OCI-LY7 (cell line): ENCODE results near the gene ITGAE. TPM values are rescaled to one million over a fixed set of nuclear protein-coding genes. Genes with fewer than 3 reads are reported as not detected.

Experiments
- BruUV-seq: library from RNA; stranded (reverse); fragments of 400-500 nt; replicated peaks from 2 replicates; lab custom pipeline; 2021; lab: Mats Ljungman, UMichigan
- CTCF ChIA-PET: fragments of 300-600 bp; sonication (Branson Sonifier 250); formaldehyde crosslinking; loops from one replicate; lab custom pipeline; 2022; ENCODE audit warnings: antibody characterized with exemption; ENCODE audit not compliant: unreplicated experiment; lab: Charles Lee
- POLR2A ChIA-PET: fragments of 300-600 bp; sonication (Branson Sonifier 250); formaldehyde crosslinking; loops from one replicate; lab custom pipeline; 2022; ENCODE audit warnings: antibody characterized with exemption; lab: Charles Lee
- DNase-seq: peaks from one replicate; pipeline ENCODE4 v3.0.0-alpha.2; 2015; ENCODE audit warnings: low spot score
- H2AFZ ChIP-seq: fragments of 200-600 bp; sonication (generic), shearing (Covaris generic); 2 replicates; pipeline ENCODE4 v1.6.1; 2014; ENCODE audit warnings: mild to moderate bottlenecking, antibody characterized with exemption, low read length, moderate library complexity
- H3K27ac ChIP-seq: fragments of 200-600 bp; sonication (generic); 2 replicates; pipeline ENCODE4 v1.5.1; 2014; ENCODE audit warnings: mixed run types, low read depth, mild to moderate bottlenecking, moderate library complexity, low read length, inconsistent platforms; ENCODE audit not compliant: poor library complexity, severe bottlenecking
- H3K36me3 ChIP-seq: fragments of 200-600 bp; sonication (generic); 2 replicates; pipeline ENCODE4 v1.6.1; 2014; ENCODE audit warnings: mild to moderate bottlenecking, antibody characterized with exemption, low read length, moderate library complexity, mixed read lengths; ENCODE audit not compliant: insufficient read depth
- H3K4me1 ChIP-seq: fragments of 200-600 bp; sonication (generic); 2 replicates; pipeline ENCODE4 v1.5.1; 2014; ENCODE audit warnings: mild to moderate bottlenecking, low read length; ENCODE audit not compliant: insufficient read depth, poor library complexity, severe bottlenecking
- H3K4me2 ChIP-seq: fragments of 200-600 bp; sonication (generic); 2 replicates; pipeline ENCODE4 v1.6.1; 2014; ENCODE audit warnings: mild to moderate bottlenecking, low read length
- H3K4me3 ChIP-seq: fragments of 200-600 bp; sonication (generic); 2 replicates; pipeline ENCODE4 v1.5.1; 2014; ENCODE audit warnings: mild to moderate bottlenecking, low read depth, low read length; ENCODE audit not compliant: poor library complexity, severe bottlenecking
- H3K79me2 ChIP-seq: fragments of 200-600 bp; sonication (generic); 2 replicates; pipeline ENCODE4 v1.6.1; 2016; ENCODE audit warnings: low read depth, mild to moderate bottlenecking, low read length, moderate library complexity, mixed read lengths; ENCODE audit not compliant: insufficient read depth
- H3K9me2 ChIP-seq: fragments of 200-600 bp; sonication (generic); 2 replicates; pipeline ENCODE4 v1.6.1; 2016; ENCODE audit warnings: mild to moderate bottlenecking, low read length, mixed read lengths; ENCODE audit not compliant: insufficient read depth
- H3K9me3 ChIP-seq: fragments of 200-600 bp; sonication (generic); 2 replicates; pipeline ENCODE4 v1.6.1; 2014; ENCODE audit warnings: mild to moderate bottlenecking, mixed run types, low read length, mixed read lengths
- H4K20me1 ChIP-seq: fragments of 200-600 bp; sonication (generic); 2 replicates; pipeline ENCODE4 v1.6.1; 2014; ENCODE audit warnings: mild to moderate bottlenecking, antibody characterized with exemption, low read length, moderate library complexity, mixed read lengths; ENCODE audit not compliant: insufficient read depth
- EZH2phosphoT487 ChIP-seq: fragments of 200-600 bp; sonication (generic); IDR thresholded peaks from 2 replicates; pipeline ENCODE4 v1.6.1; 2018; ENCODE audit warnings: low read depth, borderline replicate concordance, mild to moderate bottlenecking, mixed run types, antibody characterized with exemption, low read length, moderate library complexity, mixed read lengths
- intact Hi-C: fragments of 100-400 bp; cut with micrococcal nuclease; formaldehyde crosslinking; loops from one replicate; pipeline ENCODE4 v1.10.0; 2022; ENCODE audit not compliant: unreplicated experiment
- total RNA-seq, 2 experiments: library from RNA; depleted of rRNA in 1 of 2; stranded (reverse); fragments of >200 nt in 1 of 2; shearing (Covaris generic) in 1 of 2; gene quantifications; 2 replicates each; pipeline ENCODE4 v1.2.3, GENCODE V29; 2014 to 2022
- TF ChIP-seq, protein P1 (sequence below): fragments of 200-600 bp; sonication (generic); conservative IDR thresholded peaks from 2 replicates; pipeline ENCODE4 v1.5.1; 2014; ENCODE audit warnings: mild to moderate bottlenecking, antibody characterized with exemption, low read length, moderate library complexity, mixed read lengths

Gene ITGAE
- total RNA-seq, 2 experiments from 2014 or later = 52.2 to 61.2 TPM

DNA sequence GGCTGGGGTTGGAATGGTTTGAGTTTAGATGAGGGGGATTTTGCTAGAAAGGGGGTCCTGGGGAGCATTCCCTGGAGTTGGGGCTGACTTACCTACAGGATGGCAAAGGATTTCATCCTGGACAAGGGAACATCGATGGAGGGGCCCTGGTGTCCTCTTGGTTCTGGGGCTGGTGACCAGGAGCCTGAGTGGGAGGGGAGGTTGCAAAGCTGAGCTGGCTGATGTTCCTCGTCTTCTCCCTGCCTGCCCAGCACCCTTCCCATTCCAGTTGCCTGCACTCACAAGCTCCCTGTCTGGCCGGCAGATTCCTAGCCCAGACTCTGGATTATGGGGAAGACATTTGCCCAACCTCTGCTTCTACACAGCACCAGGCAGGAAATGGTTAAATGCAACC is 37.2 kb downstream of the ITGAE start:
- H3K4me1 ChIP-seq = no peaks in the 10 kb centered on the region
- no peaks in the 10 kb centered on the region for H4K20me1 ChIP-seq
- BruUV-seq = no TSS peak
- intact Hi-C loops = no loop called here
- no peak overlapping the region for H3K27ac ChIP-seq
- ChIA-PET POLR2A (no interaction called here), CTCF (no interaction called here)
- no peak for DNase-seq
- no peak for TF ChIP-seq EZH2phosphoT487
- TF ChIP-seq, protein P1, sequence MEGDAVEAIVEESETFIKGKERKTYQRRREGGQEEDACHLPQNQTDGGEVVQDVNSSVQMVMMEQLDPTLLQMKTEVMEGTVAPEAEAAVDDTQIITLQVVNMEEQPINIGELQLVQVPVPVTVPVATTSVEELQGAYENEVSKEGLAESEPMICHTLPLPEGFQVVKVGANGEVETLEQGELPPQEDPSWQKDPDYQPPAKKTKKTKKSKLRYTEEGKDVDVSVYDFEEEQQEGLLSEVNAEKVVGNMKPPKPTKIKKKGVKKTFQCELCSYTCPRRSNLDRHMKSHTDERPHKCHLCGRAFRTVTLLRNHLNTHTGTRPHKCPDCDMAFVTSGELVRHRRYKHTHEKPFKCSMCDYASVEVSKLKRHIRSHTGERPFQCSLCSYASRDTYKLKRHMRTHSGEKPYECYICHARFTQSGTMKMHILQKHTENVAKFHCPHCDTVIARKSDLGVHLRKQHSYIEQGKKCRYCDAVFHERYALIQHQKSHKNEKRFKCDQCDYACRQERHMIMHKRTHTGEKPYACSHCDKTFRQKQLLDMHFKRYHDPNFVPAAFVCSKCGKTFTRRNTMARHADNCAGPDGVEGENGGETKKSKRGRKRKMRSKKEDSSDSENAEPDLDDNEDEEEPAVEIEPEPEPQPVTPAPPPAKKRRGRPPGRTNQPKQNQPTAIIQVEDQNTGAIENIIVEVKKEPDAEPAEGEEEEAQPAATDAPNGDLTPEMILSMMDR = no peak
- no peaks in the 10 kb centered on the region for H3K9me3 ChIP-seq
- no peaks in the 10 kb centered on the region for H3K79me2 ChIP-seq
- H3K36me3 ChIP-seq = no peaks in the 10 kb centered on the region
- H3K4me2 ChIP-seq = no peak overlapping the region
- H3K9me2 ChIP-seq = no peaks in the 10 kb centered on the region
- no peak overlapping the region for H2AFZ ChIP-seq
- H3K4me3 ChIP-seq = no peak overlapping the region

- Histone ChIP-seq H3K4me2 (no peak overlapping the region), H3K4me1 (no peaks in the 10 kb centered on the region), H3K36me3 (no peaks in the 10 kb centered on the region), H3K9me3 (no peaks in the 10 kb centered on the region), H4K20me1 (no peaks in the 10 kb centered on the region), H3K4me3 (no peak overlapping the region), H3K79me2 (no peaks in the 10 kb centered on the region), H2AFZ (no peak overlapping the region), H3K27ac (no peak overlapping the region), H3K9me2 (no peaks in the 10 kb centered on the region)
- no peak for TF ChIP-seq EZH2phosphoT487
- TF ChIP-seq, protein P1 = no peak
- BruUV-seq = no TSS peak
- CTCF ChIA-PET = no interaction called here
- intact Hi-C loops = no loop called here
- POLR2A ChIA-PET = no interaction called here
- DNase-seq = no peak
These were observed 37.8 kb downstream of the ITGAE start for GRCh38 chr17:3762922-3763776.

- no peak for DNase-seq
- intact Hi-C loops = no loop called here
- no peaks in the 10 kb centered on the region for H3K9me3 ChIP-seq
- ChIA-PET CTCF (no interaction called here), POLR2A (interaction anchor here (0.6 kb wide), 1 partner anchor 132 kb away, joined by 4 read pairs; no protein-coding TSS in a partner anchor)
- no peaks in the 10 kb centered on the region for H3K36me3 ChIP-seq
- no peak overlapping the region for H3K4me3 ChIP-seq
- no peaks in the 10 kb centered on the region for H4K20me1 ChIP-seq
- H3K4me1 ChIP-seq = no peaks in the 10 kb centered on the region
- BruUV-seq = no TSS peak
- TF ChIP-seq EZH2phosphoT487 = no peak
- TF ChIP-seq, protein P1 = no peak
- no peak overlapping the region for H3K4me2 ChIP-seq
- H2AFZ ChIP-seq = no peak overlapping the region
- H3K27ac ChIP-seq = no peak overlapping the region
- no peaks in the 10 kb centered on the region for H3K79me2 ChIP-seq
- H3K9me2 ChIP-seq = no peaks in the 10 kb centered on the region
These were observed 39.0 kb downstream of the ITGAE start for GRCh38 chr17:3761918-3762380.
